GM23338 (cell line): Measurements from ENCODE around the gene PRMT5. TPM values are rescaled to one million over a fixed set of nuclear protein-coding genes. Genes with fewer than 3 reads are reported as not detected.

Experiments
- ATAC-seq: fragments of 200-7000 bp; cut with Tn5 transposase; 3 replicates; pipeline ENCODE4 v1.9.1; 2020
- DNase-seq: peaks from one replicate; pipeline ENCODE4 v3.0.0-alpha.2; 2015; ENCODE audit warnings: low spot score
- H2AFZ ChIP-seq: fragments of 200-600 bp; sonication (generic); 2 replicates; pipeline ENCODE4 v1.8.0; 2016; ENCODE audit warnings: antibody characterized with exemption, mild to moderate bottlenecking, moderate library complexity
- H3F3A ChIP-seq: fragments of 200-600 bp; sonication (generic); replicated peaks from 2 replicates; pipeline ENCODE4 v1.8.0; 2017; ENCODE audit warnings: antibody characterized with exemption, mixed run types, low read depth
- H3K27ac ChIP-seq: fragments of 200-600 bp; sonication (generic); 2 replicates; pipeline ENCODE4 v1.6.1; 2016; ENCODE audit warnings: low read depth
- H3K27me3 ChIP-seq: fragments of 200-600 bp; sonication (generic); 2 replicates; pipeline ENCODE4 v1.8.0; 2016; ENCODE audit warnings: mild to moderate bottlenecking, mixed run types, moderate library complexity; ENCODE audit not compliant: insufficient read depth
- H3K36me3 ChIP-seq: fragments of 200-600 bp; sonication (generic); 2 replicates; pipeline ENCODE4 v1.8.0; 2016; ENCODE audit warnings: mild to moderate bottlenecking; ENCODE audit not compliant: insufficient read depth
- H3K4me1 ChIP-seq: fragments of 200-600 bp; sonication (generic); 2 replicates; pipeline ENCODE4 v1.8.0; 2016; ENCODE audit warnings: mild to moderate bottlenecking, moderate library complexity; ENCODE audit not compliant: insufficient read depth
- H3K4me2 ChIP-seq: fragments of 200-600 bp; sonication (generic); 2 replicates; pipeline ENCODE4 v1.7.1; 2017; ENCODE audit warnings: mixed run types
- H3K4me3 ChIP-seq: fragments of 200-600 bp; sonication (generic); 2 replicates; pipeline ENCODE4 v1.6.1; 2016; ENCODE audit warnings: mixed run types
- H3K79me2 ChIP-seq: fragments of 200-600 bp; sonication (generic); replicated peaks from 2 replicates; pipeline ENCODE4 v1.8.0; 2017; ENCODE audit warnings: mild to moderate bottlenecking; ENCODE audit not compliant: insufficient read depth
- H3K9me2 ChIP-seq: fragments of 200-600 bp; sonication (generic); 2 replicates; pipeline ENCODE4 v1.8.0; 2017; ENCODE audit not compliant: insufficient read depth
- H4K20me1 ChIP-seq: fragments of 200-600 bp; sonication (generic); replicated peaks from 2 replicates; pipeline ENCODE4 v1.8.0; 2017; ENCODE audit warnings: mild to moderate bottlenecking; ENCODE audit not compliant: insufficient read depth
- H3K27ac Mint-ChIP-seq: 2 replicates; pipeline ENCODE4 v1.8.0; 2020; ENCODE audit warnings: inconsistent platforms, mild to moderate bottlenecking, moderate library complexity, mixed read lengths
- H3K27me3 Mint-ChIP-seq: 3 replicates; pipeline ENCODE4 v1.8.0; 2022; ENCODE audit warnings: low read depth, mild to moderate bottlenecking, moderate library complexity, mixed read lengths, inconsistent platforms; ENCODE audit not compliant: insufficient read depth, poor library complexity
- H3K36me3 Mint-ChIP-seq: 3 replicates; pipeline ENCODE4 v1.8.0; 2021; ENCODE audit warnings: low read depth, mild to moderate bottlenecking, inconsistent platforms, moderate library complexity, mixed read lengths
- H3K4me1 Mint-ChIP-seq: 3 replicates; pipeline ENCODE4 v1.8.0; 2020; ENCODE audit warnings: mild to moderate bottlenecking, inconsistent platforms, mixed read lengths
- H3K4me3 Mint-ChIP-seq: 3 replicates; pipeline ENCODE4 v1.8.0; 2021; ENCODE audit warnings: moderate library complexity, mild to moderate bottlenecking, inconsistent platforms, mixed read lengths
- H3K9me3 Mint-ChIP-seq: 3 replicates; pipeline ENCODE4 v1.8.0; 2020; ENCODE audit warnings: moderate library complexity, mild to moderate bottlenecking, inconsistent platforms, mixed read lengths
- CREB1 ChIP-seq: fragments of 250-450 bp; sonication (Bioruptor Pico); IDR thresholded peaks from 2 replicates; pipeline ENCODE4 v1.5.0; 2020; ENCODE audit warnings: low read depth, mild to moderate bottlenecking, moderate library complexity
- CTCF ChIP-seq, 2 experiments: fragments of 200-600 bp in 1 of 2; sonication (generic) in 1 of 2; conservative IDR thresholded peaks; 2 replicates each; pipeline versions ENCODE4 v1.5.1 to v1.6.1; 2016 to 2017; ENCODE audit warnings: antibody characterized with exemption in 2 of 2, low read depth in 2 of 2, mild to moderate bottlenecking in 2 of 2, moderate library complexity in 1 of 2
- EZH2 ChIP-seq: fragments of 200-600 bp; sonication (generic); IDR thresholded peaks from one replicate; pipeline ENCODE4 v1.8.0; 2017; ENCODE audit warnings: antibody characterized with exemption, mild to moderate bottlenecking, low read depth; ENCODE audit not compliant: unreplicated experiment
- EZH2phosphoT487 ChIP-seq: fragments of 200-600 bp; sonication (generic); IDR thresholded peaks from one replicate; pipeline ENCODE4 v1.8.1; 2018; ENCODE audit warnings: antibody characterized with exemption; ENCODE audit not compliant: unreplicated experiment
- JUNB ChIP-seq: IDR thresholded peaks from one replicate; pipeline ENCODE4 v1.6.1; 2016; ENCODE audit warnings: antibody characterized with exemption; ENCODE audit not compliant: unreplicated experiment
- NANOG ChIP-seq: IDR thresholded peaks from 2 replicates; pipeline ENCODE4 v1.6.1; 2016; ENCODE audit warnings: antibody characterized with exemption, borderline replicate concordance
- POLR2AphosphoS5 ChIP-seq: IDR thresholded peaks from 2 replicates; pipeline ENCODE4 v1.6.1; 2016; ENCODE audit warnings: antibody characterized with exemption, low read depth
- REST ChIP-seq: IDR thresholded peaks from one replicate; pipeline ENCODE4 v1.6.1; 2018; ENCODE audit warnings: antibody characterized with exemption; ENCODE audit not compliant: unreplicated experiment
- STAT1 ChIP-seq: IDR thresholded peaks from one replicate; pipeline ENCODE4 v1.6.1; 2016; ENCODE audit warnings: antibody characterized with exemption; ENCODE audit not compliant: unreplicated experiment
- ZNF114 ChIP-seq: fragments of 250-450 bp; sonication (Bioruptor Pico); IDR thresholded peaks from 2 replicates; pipeline ENCODE4 v1.5.0; 2020; ENCODE audit warnings: mild to moderate bottlenecking, moderate library complexity
- ZNF331 ChIP-seq: fragments of 250-450 bp; sonication (Bioruptor Pico); IDR thresholded peaks from 2 replicates; pipeline ENCODE4 v1.5.0; 2020; ENCODE audit warnings: low read depth, mild to moderate bottlenecking, moderate library complexity
- polyA plus RNA-seq: library from polyadenylated mRNA; unstranded; fragments of >200 nt; fragmentation: Nextera tagmentation; extraction: Ambion mirVana; gene quantifications from 2 replicates; pipeline ENCODE4 v1.2.1, GENCODE V29; 2016
- total RNA-seq: library from RNA; depleted of rRNA; stranded (reverse); fragments of >200 nt; shearing (Covaris generic); gene quantifications from 2 replicates; pipeline ENCODE4 v1.2.3, GENCODE V29; 2014
- TF ChIP-seq, protein P1 (sequence below): fragments of 250-450 bp; sonication (Bioruptor Pico); IDR thresholded peaks from 2 replicates; pipeline ENCODE4 v1.5.0; 2020; ENCODE audit warnings: mild to moderate bottlenecking, moderate library complexity
- TF ChIP-seq, protein P2 (sequence below): IDR thresholded peaks from 2 replicates; pipeline ENCODE4 v1.6.1; 2016; ENCODE audit warnings: antibody characterized with exemption

The PRMT5 gene
- total and polyA plus RNA-seq, 2 experiments from 2014 or later = 68.8 to 124 TPM

DNA sequence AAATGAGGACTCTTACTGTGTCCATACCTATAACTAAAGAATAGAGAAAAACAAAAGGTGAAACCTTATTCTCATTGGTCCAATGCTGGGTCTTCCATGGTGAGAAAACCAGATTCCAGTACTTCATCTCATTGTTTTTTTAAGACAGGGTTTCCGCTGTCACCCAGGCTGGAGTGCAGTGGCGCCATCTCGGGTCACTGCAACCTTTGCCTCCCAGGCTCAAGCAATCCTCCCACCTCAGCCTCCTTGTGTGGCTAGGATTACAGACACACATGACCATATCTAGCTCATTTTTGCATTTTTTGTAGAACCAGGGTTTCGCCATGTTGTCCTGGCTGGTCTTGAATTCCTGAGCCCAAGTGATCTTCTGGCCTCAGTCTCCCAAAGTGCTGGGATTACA lies 23.5 kb downstream of the PRMT5 start:
- Histone ChIP-seq H3K79me2 (no peaks in the 10 kb centered on the region; the same call in 1 of the 2 replicates), H3K27ac (no peak overlapping the region), H3K36me3 (peaks cover 61% of the 10 kb centered on the region), H3K9me2 (no peaks in the 10 kb centered on the region), H3K27me3 (no peaks in the 10 kb centered on the region), H2AFZ (no peak overlapping the region), H3K4me2 (no peak overlapping the region), H3K4me1 (no peaks in the 10 kb centered on the region), H3K4me3 (no peak overlapping the region), H3F3A (peaks cover 17% of the 10 kb centered on the region), H4K20me1 (peaks cover 13% of the 10 kb centered on the region)
- no peak overlapping the region for H3K27ac Mint-ChIP-seq
- no peaks in the 10 kb centered on the region for H3K9me3 Mint-ChIP-seq
- H3K27me3 Mint-ChIP-seq = peaks cover 2% of the 10 kb centered on the region
- H3K4me3 Mint-ChIP-seq = no peak overlapping the region
- DNase-seq = no peak
- peaks cover 76% of the 10 kb centered on the region for H3K36me3 Mint-ChIP-seq
- no peak for TF ChIP-seq JUNB
- TF ChIP-seq STAT1 = no peak
- TF ChIP-seq, protein P1, sequence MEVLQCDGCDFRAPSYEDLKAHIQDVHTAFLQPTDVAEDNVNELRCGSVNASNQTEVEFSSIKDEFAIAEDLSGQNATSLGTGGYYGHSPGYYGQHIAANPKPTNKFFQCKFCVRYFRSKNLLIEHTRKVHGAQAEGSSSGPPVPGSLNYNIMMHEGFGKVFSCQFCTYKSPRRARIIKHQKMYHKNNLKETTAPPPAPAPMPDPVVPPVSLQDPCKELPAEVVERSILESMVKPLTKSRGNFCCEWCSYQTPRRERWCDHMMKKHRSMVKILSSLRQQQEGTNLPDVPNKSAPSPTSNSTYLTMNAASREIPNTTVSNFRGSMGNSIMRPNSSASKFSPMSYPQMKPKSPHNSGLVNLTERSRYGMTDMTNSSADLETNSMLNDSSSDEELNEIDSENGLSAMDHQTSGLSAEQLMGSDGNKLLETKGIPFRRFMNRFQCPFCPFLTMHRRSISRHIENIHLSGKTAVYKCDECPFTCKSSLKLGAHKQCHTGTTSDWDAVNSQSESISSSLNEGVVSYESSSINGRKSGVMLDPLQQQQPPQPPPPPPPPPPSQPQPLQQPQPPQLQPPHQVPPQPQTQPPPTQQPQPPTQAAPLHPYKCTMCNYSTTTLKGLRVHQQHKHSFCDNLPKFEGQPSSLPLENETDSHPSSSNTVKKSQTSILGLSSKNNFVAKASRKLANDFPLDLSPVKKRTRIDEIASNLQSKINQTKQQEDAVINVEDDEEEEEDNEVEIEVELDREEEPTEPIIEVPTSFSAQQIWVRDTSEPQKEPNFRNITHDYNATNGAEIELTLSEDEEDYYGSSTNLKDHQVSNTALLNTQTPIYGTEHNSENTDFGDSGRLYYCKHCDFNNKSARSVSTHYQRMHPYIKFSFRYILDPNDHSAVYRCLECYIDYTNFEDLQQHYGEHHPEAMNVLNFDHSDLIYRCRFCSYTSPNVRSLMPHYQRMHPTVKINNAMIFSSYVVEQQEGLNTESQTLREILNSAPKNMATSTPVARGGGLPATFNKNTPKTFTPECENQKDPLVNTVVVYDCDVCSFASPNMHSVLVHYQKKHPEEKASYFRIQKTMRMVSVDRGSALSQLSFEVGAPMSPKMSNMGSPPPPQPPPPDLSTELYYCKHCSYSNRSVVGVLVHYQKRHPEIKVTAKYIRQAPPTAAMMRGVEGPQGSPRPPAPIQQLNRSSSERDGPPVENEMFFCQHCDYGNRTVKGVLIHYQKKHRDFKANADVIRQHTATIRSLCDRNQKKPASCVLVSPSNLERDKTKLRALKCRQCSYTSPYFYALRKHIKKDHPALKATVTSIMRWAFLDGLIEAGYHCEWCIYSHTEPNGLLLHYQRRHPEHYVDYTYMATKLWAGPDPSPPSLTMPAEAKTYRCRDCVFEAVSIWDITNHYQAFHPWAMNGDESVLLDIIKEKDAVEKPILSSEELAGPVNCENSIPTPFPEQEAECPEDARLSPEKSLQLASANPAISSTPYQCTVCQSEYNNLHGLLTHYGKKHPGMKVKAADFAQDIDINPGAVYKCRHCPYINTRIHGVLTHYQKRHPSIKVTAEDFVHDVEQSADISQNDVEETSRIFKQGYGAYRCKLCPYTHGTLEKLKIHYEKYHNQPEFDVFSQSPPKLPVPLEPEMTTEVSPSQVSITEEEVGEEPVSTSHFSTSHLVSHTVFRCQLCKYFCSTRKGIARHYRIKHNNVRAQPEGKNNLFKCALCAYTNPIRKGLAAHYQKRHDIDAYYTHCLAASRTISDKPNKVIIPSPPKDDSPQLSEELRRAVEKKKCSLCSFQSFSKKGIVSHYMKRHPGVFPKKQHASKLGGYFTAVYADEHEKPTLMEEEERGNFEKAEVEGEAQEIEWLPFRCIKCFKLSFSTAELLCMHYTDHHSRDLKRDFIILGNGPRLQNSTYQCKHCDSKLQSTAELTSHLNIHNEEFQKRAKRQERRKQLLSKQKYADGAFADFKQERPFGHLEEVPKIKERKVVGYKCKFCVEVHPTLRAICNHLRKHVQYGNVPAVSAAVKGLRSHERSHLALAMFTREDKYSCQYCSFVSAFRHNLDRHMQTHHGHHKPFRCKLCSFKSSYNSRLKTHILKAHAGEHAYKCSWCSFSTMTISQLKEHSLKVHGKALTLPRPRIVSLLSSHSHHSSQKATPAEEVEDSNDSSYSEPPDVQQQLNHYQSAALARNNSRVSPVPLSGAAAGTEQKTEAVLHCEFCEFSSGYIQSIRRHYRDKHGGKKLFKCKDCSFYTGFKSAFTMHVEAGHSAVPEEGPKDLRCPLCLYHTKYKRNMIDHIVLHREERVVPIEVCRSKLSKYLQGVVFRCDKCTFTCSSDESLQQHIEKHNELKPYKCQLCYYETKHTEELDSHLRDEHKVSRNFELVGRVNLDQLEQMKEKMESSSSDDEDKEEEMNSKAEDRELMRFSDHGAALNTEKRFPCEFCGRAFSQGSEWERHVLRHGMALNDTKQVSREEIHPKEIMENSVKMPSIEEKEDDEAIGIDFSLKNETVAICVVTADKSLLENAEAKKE (CRISPR knock-in tag) = no peak
- TF ChIP-seq REST = no peak
- no peak for TF ChIP-seq ZNF114
- no peak for TF ChIP-seq ZNF331 (CRISPR knock-in tag)
- TF ChIP-seq EZH2phosphoT487 = no peak
- TF ChIP-seq, protein P2, sequence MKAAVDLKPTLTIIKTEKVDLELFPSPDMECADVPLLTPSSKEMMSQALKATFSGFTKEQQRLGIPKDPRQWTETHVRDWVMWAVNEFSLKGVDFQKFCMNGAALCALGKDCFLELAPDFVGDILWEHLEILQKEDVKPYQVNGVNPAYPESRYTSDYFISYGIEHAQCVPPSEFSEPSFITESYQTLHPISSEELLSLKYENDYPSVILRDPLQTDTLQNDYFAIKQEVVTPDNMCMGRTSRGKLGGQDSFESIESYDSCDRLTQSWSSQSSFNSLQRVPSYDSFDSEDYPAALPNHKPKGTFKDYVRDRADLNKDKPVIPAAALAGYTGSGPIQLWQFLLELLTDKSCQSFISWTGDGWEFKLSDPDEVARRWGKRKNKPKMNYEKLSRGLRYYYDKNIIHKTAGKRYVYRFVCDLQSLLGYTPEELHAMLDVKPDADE = no peak
- TF ChIP-seq CREB1 = no peak
- TF ChIP-seq NANOG = no peak
- no peak for TF ChIP-seq POLR2AphosphoS5
- TF ChIP-seq EZH2 = no peak
- no peak for TF ChIP-seq CTCF (conservative IDR thresholded peaks at IDR 0.05; ENCODE audit: low read depth in 2 of 2)
- ATAC-seq = no peak
- no peaks in the 10 kb centered on the region for H3K4me1 Mint-ChIP-seq
